Endothelial cell of umbilical vein (primary cell): ENCODE data around the gene CEP164.
"Not testable (repeated sequence)": the region's sequence is repeated elsewhere in the genome, so short reads cannot be mapped to it uniquely, and the experiment has no call there.

Source experiments
- EZH2 ChIP-seq: IDR thresholded peaks from 2 replicates; pipeline ENCODE4 v1.6.1; 2012; ENCODE audit warnings: borderline replicate concordance, low read depth, mild to moderate bottlenecking, moderate library complexity, low read length, inconsistent platforms; ENCODE audit not compliant: severe bottlenecking
- FOS ChIP-seq: IDR thresholded peaks from 2 replicates; pipeline ENCODE4 v1.6.1; 2011; ENCODE audit warnings: mild to moderate bottlenecking, low read length, moderate library complexity, borderline replicate concordance; ENCODE audit not compliant: insufficient read depth
- MAX ChIP-seq: IDR thresholded peaks from 2 replicates; pipeline ENCODE4 v1.6.1; 2011; ENCODE audit not compliant: insufficient read depth, insufficient read length
- POLR2A ChIP-seq: IDR thresholded peaks from 2 replicates; pipeline ENCODE4 v1.6.1; 2012; ENCODE audit warnings: low read depth, mild to moderate bottlenecking, control low read depth, low read length
- POLR2AphosphoS5 ChIP-seq: IDR thresholded peaks from 2 replicates; pipeline ENCODE4 v1.6.1; 2012; ENCODE audit warnings: low read depth, mild to moderate bottlenecking, control low read depth, low read length, moderate library complexity; ENCODE audit not compliant: insufficient read depth
- TF ChIP-seq, protein P1 (sequence below), 2 donors: IDR thresholded peaks; 1 replicate in 1 of 2; 2 replicates in 1 of 2; pipeline ENCODE4 v1.5.1; 2011; ENCODE audit warnings: low read length in 2 of 2, mild to moderate bottlenecking in 2 of 2, moderate library complexity in 2 of 2, control low read depth in 1 of 2, inconsistent platforms in 1 of 2, low read depth in 1 of 2; ENCODE audit not compliant: insufficient read depth in 1 of 2; ENCODE audit errors: extremely low read depth in 1 of 2

- TF ChIP-seq POLR2A, FOS, POLR2AphosphoS5, MAX, EZH2: not testable (repeated sequence)
- TF ChIP-seq, protein P1, sequence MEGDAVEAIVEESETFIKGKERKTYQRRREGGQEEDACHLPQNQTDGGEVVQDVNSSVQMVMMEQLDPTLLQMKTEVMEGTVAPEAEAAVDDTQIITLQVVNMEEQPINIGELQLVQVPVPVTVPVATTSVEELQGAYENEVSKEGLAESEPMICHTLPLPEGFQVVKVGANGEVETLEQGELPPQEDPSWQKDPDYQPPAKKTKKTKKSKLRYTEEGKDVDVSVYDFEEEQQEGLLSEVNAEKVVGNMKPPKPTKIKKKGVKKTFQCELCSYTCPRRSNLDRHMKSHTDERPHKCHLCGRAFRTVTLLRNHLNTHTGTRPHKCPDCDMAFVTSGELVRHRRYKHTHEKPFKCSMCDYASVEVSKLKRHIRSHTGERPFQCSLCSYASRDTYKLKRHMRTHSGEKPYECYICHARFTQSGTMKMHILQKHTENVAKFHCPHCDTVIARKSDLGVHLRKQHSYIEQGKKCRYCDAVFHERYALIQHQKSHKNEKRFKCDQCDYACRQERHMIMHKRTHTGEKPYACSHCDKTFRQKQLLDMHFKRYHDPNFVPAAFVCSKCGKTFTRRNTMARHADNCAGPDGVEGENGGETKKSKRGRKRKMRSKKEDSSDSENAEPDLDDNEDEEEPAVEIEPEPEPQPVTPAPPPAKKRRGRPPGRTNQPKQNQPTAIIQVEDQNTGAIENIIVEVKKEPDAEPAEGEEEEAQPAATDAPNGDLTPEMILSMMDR (IDR thresholded peaks at IDR 0.05; ENCODE audit: extremely low read depth in 1 of 2, insufficient read depth in 1 of 2, low read depth in 1 of 2, low read length in 2 of 2) = not testable (repeated sequence)
Observed at GRCh38 chr11:117399100-117399840, 71.6 kb downstream of the CEP164 start.
